Activated naive CD8-positive, alpha-beta T cell treated with anti-CD3 and anti-CD28 coated beads, Interleukin-2, amount 50 U/mL, for 24 hours (primary cell): ENCODE measurements around the gene CIAO1.
A peak's percentile ranks its signal among the peaks of the same experiment; 100 is the strongest.
"Not testable (repeated sequence)": the region's sequence is repeated elsewhere in the genome, so short reads cannot be mapped to it uniquely, and the experiment has no call there.

Experiments used
- ATAC-seq: fragments of 150-1000 bp; cut with Tn5 transposase; one replicate; pipeline ENCODE4 v1.10.0; 2021
- DNase-seq: peaks from one replicate; pipeline ENCODE4 v3.0.0; 2021
- H3K27ac Mint-ChIP-seq: one replicate; pipeline ENCODE4 v1.8.0; 2021; ENCODE audit warnings: mild to moderate bottlenecking, mixed read lengths
- H3K27me3 Mint-ChIP-seq: one replicate; pipeline ENCODE4 v1.8.0; 2021; ENCODE audit warnings: mixed read lengths
- H3K36me3 Mint-ChIP-seq: one replicate; pipeline ENCODE4 v1.8.0; 2021; ENCODE audit warnings: low read depth, mixed read lengths
- H3K4me1 Mint-ChIP-seq: one replicate; pipeline ENCODE4 v1.8.0; 2021; ENCODE audit warnings: mixed read lengths
- H3K4me3 Mint-ChIP-seq: one replicate; pipeline ENCODE4 v1.8.0; 2021; ENCODE audit warnings: mild to moderate bottlenecking, moderate library complexity, mixed read lengths
- H3K9me3 Mint-ChIP-seq: one replicate; pipeline ENCODE4 v1.8.0; 2021; ENCODE audit warnings: mixed read lengths

CIAO1 gene

GRCh38 chr2:96276787-96277499, 10.9 kb downstream of the CIAO1 start:
- Mint-ChIP-seq H3K4me3 (no peak overlapping the region), H3K4me1 (peaks cover 4% of the 10 kb centered on the region), H3K36me3 (peaks cover 61% of the 10 kb centered on the region), H3K9me3 (no peaks in the 10 kb centered on the region), H3K27me3 (no peaks in the 10 kb centered on the region), H3K27ac (no peak overlapping the region)
- DNase-seq (no peak), ATAC-seq (no peak)

- H3K4me3 Mint-ChIP-seq: no peak overlapping the region
- no peaks in the 10 kb centered on the region for H3K9me3 Mint-ChIP-seq
- no peak for DNase-seq
- ATAC-seq: no peak
- peaks cover 74% of the 10 kb centered on the region for H3K36me3 Mint-ChIP-seq
- H3K27ac Mint-ChIP-seq: no peak overlapping the region
- no peaks in the 10 kb centered on the region for H3K27me3 Mint-ChIP-seq
- no peaks in the 10 kb centered on the region for H3K4me1 Mint-ChIP-seq
Observed at GRCh38 chr2:96287273-96287856, 21.3 kb downstream of the CIAO1 start.

GRCh38 chr2:96291751-96292150, 25.7 kb downstream of the CIAO1 start:
- no peak overlapping the region for H3K4me3 Mint-ChIP-seq
- DNase-seq: no peak
- H3K36me3 Mint-ChIP-seq: peaks cover 81% of the 10 kb centered on the region

DNA sequence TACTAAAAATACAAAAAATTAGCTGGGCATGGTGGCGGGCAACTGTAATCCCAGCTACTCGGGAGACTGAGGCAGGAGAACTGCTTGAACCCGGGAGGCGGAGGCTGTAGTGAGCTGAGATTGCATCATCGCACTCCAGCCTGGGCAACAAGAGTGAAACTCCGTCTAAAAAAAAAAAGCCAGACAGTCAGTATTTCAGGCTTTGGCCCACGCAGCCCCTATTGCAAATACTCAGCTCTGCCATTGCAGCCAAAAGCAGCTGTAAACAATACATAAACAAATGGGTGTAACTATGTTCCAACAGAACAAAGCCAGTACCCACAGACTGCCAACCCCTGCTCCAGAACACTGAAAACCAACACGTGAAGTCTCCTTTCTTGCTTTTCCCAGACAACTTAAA, 28.2 kb downstream of the CIAO1 start:
- not testable (repeated sequence) for H3K9me3 Mint-ChIP-seq, ATAC-seq, H3K4me1 Mint-ChIP-seq, H3K4me3 Mint-ChIP-seq, H3K27me3 Mint-ChIP-seq, H3K27ac Mint-ChIP-seq, DNase-seq
- H3K36me3 Mint-ChIP-seq: peaks cover 81% of the 10 kb centered on the region

More at GRCh38 chr2:96291751-96292150, 25.7 kb downstream of the CIAO1 start:
- ATAC-seq: no peak
- Mint-ChIP-seq H3K27ac (no peak overlapping the region), H3K4me1 (no peaks in the 10 kb centered on the region), H3K27me3 (no peaks in the 10 kb centered on the region), H3K9me3 (no peaks in the 10 kb centered on the region)

DNA sequence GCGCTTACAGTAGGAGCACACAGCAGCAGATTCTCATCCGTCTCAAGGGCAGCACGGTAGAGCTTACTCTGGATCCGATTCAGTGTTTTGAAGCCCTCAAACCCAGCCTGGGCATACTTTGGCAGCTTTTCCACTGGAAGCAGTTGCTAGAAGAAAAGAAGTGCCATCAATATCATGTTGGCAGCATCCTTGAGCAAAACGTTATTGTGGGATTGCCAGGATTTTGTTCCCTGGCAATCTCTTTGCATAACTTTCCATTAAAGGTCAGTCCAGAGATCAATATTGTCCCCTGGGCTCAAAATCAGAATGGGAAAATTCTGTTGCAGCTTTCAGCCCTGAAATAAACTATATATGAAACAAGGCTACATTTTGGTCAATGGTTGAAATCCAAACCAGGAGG, 30.9 kb downstream of the CIAO1 start:
- Mint-ChIP-seq H3K27me3 (no peaks in the 10 kb centered on the region), H3K4me1 (peaks cover 8% of the 10 kb centered on the region), H3K9me3 (no peaks in the 10 kb centered on the region), H3K4me3 (no peak overlapping the region), H3K27ac (no peak overlapping the region), H3K36me3 (peaks cover 84% of the 10 kb centered on the region)
- ATAC-seq: no peak
- DNase-seq: no peak

GRCh38 chr2:96301865-96302264, 35.8 kb downstream of the CIAO1 start:
- Mint-ChIP-seq H3K4me3 (no peak overlapping the region), H3K36me3 (peaks cover 72% of the 10 kb centered on the region), H3K9me3 (no peaks in the 10 kb centered on the region), H3K27ac (peak overlapping the region; percentile 21), H3K27me3 (no peaks in the 10 kb centered on the region), H3K4me1 (peaks cover 47% of the 10 kb centered on the region)
- ATAC-seq (no peak), DNase-seq (no peak)

DNA sequence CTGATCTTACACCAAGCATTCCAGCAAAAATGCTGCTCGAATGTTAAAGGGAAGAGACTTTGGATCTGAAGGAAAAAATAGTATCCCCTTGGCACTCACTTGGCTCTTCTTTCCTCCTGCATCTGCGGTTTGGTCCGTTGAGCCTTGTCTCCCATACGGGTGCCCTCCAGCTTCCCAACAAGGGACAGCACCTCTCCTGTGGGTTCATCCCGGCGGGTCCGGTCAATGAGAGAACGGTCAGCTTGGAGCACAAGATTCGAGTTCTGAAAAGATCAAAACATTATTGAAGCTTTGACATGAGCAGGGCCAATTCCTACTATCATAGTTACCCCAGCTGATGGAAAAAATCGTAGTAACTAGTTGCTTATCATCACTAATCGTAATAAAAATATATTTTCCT, 38.6 kb downstream of the CIAO1 start:
- no peaks in the 10 kb centered on the region for H3K27me3 Mint-ChIP-seq
- H3K9me3 Mint-ChIP-seq: no peaks in the 10 kb centered on the region
- ATAC-seq: no peak

DNA sequence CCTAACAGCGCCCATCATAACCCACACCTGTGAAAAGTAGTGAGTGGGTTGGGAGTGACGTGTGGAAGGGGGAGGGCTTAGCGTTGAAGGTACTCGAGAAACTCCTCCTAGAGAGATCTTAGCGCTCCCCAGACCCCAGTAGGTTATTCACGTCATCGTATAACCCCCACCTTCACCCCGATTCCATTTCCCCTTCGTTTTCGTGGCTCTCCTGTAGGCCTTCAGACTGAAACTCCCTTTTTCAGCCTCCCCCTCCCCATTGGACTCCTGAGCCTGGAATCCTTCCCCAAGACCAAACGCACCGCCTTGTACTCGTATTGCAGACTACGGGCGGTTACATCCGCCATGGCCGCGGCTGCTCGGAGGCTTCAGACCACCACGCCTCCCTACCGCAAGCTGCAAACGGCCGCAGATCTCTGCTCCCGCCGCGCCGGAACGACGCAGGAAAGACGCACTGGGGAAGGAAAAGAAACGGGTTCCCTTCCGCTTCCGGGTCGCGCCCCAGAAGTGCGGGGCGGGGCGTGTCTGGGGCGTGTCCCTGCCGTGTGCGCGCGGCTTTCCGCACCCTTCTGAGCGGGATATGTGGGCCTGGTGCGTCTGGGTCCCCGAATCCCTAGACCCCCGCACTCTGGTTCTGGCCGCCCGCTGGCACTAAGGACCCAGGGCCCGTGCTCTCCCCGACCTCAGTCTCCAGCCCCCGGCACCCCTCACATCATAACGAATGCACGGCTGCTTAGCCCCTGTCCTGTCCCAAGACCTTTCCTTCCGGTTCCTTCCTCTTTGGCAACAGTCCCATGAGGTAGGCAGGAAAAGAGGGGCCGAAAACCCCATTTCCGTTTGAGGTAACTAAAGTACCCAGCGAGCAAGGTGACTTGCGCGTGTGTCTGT, 39.3 kb downstream of the CIAO1 start, which contains the start of gene SNRNP200:
Gene SNRNP200 (minus strand): TSS at position 456 of the 888 bp plus-strand sequence. CDS start 109 bp downstream, at position 347.
- peak within 1 kb of the TSS; percentile 99 for H3K27ac Mint-ChIP-seq
- peak; percentile 94 for DNase-seq
- H3K27me3 Mint-ChIP-seq: no peaks in the 10 kb centered on the region
- H3K4me1 Mint-ChIP-seq: peaks cover 47% of the 10 kb centered on the region
- peaks cover 42% of the 10 kb centered on the region for H3K36me3 Mint-ChIP-seq
- peak within 1 kb of the TSS; percentile 100 for H3K4me3 Mint-ChIP-seq
- ATAC-seq: peak; percentile 97
- H3K9me3 Mint-ChIP-seq: no peaks in the 10 kb centered on the region

More for the DNA sequence above, 38.6 kb downstream of the CIAO1 start:
- Mint-ChIP-seq H3K4me1 (peaks cover 47% of the 10 kb centered on the region), H3K4me3 (peak overlapping the region; percentile 100), H3K27ac (peak overlapping the region; percentile 99), H3K36me3 (peaks cover 46% of the 10 kb centered on the region)
- DNase-seq: no peak

DNA sequence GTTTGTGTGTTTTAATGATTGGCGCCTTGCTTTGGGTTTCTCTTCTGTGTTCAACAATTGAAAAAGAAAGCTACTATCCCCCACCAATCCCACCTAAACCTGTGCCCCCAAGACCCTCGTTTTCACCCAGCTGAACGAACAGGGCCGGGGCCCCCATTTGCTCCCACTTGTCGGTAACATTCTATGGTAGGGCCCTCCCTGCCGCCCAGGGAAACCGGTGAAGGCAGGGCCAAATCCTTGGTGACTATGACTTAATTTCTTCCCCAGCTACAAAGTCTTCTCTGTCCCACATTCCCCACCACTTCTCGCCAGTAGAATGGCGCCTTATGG, 39.9 kb downstream of the CIAO1 start:
- peaks cover 47% of the 10 kb centered on the region for H3K4me1 Mint-ChIP-seq
- H3K36me3 Mint-ChIP-seq: peaks cover 39% of the 10 kb centered on the region
- no peak for ATAC-seq
- H3K4me3 Mint-ChIP-seq: peak overlapping the region; percentile 100
- no peaks in the 10 kb centered on the region for H3K27me3 Mint-ChIP-seq
- no peaks in the 10 kb centered on the region for H3K9me3 Mint-ChIP-seq
- peak overlapping the region; percentile 99 for H3K27ac Mint-ChIP-seq
- DNase-seq: peak; percentile 29

DNA sequence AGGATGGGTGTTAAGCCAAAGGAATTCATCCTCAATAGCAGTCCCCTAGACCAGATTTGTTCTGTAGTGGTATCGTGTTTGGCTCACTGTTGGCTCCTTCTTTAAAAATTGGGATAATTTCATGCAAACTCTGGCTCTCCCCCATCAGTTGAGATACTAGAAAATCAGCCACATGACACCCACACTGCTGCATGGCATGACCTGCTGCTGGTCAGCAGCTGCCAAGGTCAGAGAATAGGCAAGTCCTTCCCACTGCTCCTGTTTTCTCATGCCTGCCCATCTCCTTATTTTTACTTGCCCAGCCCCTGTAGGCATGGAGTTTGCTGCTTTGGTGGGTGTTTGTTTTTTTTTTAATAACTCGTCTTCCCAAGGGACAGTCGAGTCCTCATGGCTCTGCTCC, 40.3 kb downstream of the CIAO1 start:
- H3K4me1 Mint-ChIP-seq: peaks cover 44% of the 10 kb centered on the region
- peak overlapping the region; percentile 100 for H3K4me3 Mint-ChIP-seq
- no peaks in the 10 kb centered on the region for H3K9me3 Mint-ChIP-seq
- no peaks in the 10 kb centered on the region for H3K27me3 Mint-ChIP-seq
- ATAC-seq (no peak), DNase-seq (no peak)
- H3K36me3 Mint-ChIP-seq: peaks cover 35% of the 10 kb centered on the region
- H3K27ac Mint-ChIP-seq: peak overlapping the region; percentile 99

DNA sequence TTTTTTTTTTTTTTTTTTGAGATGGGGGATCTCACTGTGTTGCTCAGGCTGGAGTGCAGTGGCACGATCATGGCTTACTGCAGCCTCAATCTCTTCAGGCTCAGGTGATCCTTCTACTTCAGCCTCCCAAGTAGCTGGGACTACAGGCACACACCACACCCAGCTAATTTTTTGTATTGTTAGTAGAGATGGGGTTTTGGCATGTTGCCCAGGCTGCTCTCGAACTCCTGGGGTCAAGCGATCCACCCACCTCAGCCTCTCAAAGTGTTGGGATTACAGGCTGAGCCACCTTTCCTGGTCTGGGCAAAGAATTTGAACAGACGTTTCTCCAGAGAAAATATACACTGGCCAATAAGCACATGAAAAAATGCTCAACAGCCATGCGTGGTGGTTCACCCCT, 42.2 kb downstream of the CIAO1 start:
- no peaks in the 10 kb centered on the region for H3K27me3 Mint-ChIP-seq
- no peak for ATAC-seq
- H3K4me3 Mint-ChIP-seq: no peak overlapping the region
- peaks cover 17% of the 10 kb centered on the region for H3K36me3 Mint-ChIP-seq
- H3K9me3 Mint-ChIP-seq: no peaks in the 10 kb centered on the region
- H3K4me1 Mint-ChIP-seq: peaks cover 33% of the 10 kb centered on the region
- DNase-seq: no peak
- no peak overlapping the region for H3K27ac Mint-ChIP-seq

GRCh38 chr2:96315005-96315399, 49.0 kb downstream of the CIAO1 start:
- H3K36me3 Mint-ChIP-seq: peaks cover 9% of the 10 kb centered on the region
- ATAC-seq: no peak
- H3K27ac Mint-ChIP-seq: peak overlapping the region; percentile 69
- no peaks in the 10 kb centered on the region for H3K9me3 Mint-ChIP-seq
- no peak for DNase-seq
- peak overlapping the region; percentile 34 for H3K4me3 Mint-ChIP-seq
- H3K4me1 Mint-ChIP-seq: peaks cover 44% of the 10 kb centered on the region
- no peaks in the 10 kb centered on the region for H3K27me3 Mint-ChIP-seq

GRCh38 chr2:96315400-96316071, 49.5 kb downstream of the CIAO1 start:
- H3K9me3 Mint-ChIP-seq: no peaks in the 10 kb centered on the region
- no peaks in the 10 kb centered on the region for H3K27me3 Mint-ChIP-seq
- peaks cover 50% of the 10 kb centered on the region for H3K4me1 Mint-ChIP-seq
- H3K27ac Mint-ChIP-seq: peak overlapping the region; percentile 69
- H3K4me3 Mint-ChIP-seq: peak overlapping the region; percentile 34
- H3K36me3 Mint-ChIP-seq: peaks cover 9% of the 10 kb centered on the region
- ATAC-seq (peak; percentile 40), DNase-seq (peak; percentile 23)

- Mint-ChIP-seq H3K27me3 (peaks cover under 1% of the 10 kb centered on the region), H3K9me3 (no peaks in the 10 kb centered on the region), H3K4me3 (no peak overlapping the region), H3K4me1 (peaks cover 57% of the 10 kb centered on the region), H3K27ac (no peak overlapping the region), H3K36me3 (peaks cover 9% of the 10 kb centered on the region)
- DNase-seq: no peak
- ATAC-seq: no peak
Observed at GRCh38 chr2:96316999-96317398, 51.0 kb downstream of the CIAO1 start.
